ENCODE measurements around the gene DSCAM.

DNA sequence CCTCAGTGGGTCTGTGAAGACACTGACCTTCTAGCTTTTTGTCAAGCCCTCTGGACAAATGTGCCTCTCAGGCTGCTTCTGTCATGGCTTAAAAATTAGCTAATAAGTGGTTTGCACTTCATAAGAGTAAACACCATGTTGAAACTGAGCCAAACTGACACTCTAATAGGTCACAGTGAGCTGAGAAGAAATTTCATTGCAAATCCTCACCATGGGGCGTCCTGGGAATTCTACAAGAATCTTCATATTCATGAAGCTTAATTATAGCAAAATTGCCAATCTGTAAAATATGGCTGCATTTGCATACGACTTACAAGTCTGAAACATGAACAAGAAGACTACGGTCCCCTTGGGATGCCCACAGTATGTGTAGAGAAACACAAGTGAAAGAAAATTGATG, 188.6 kb downstream of the DSCAM start:
- TF ChIP-seq, protein P1, sequence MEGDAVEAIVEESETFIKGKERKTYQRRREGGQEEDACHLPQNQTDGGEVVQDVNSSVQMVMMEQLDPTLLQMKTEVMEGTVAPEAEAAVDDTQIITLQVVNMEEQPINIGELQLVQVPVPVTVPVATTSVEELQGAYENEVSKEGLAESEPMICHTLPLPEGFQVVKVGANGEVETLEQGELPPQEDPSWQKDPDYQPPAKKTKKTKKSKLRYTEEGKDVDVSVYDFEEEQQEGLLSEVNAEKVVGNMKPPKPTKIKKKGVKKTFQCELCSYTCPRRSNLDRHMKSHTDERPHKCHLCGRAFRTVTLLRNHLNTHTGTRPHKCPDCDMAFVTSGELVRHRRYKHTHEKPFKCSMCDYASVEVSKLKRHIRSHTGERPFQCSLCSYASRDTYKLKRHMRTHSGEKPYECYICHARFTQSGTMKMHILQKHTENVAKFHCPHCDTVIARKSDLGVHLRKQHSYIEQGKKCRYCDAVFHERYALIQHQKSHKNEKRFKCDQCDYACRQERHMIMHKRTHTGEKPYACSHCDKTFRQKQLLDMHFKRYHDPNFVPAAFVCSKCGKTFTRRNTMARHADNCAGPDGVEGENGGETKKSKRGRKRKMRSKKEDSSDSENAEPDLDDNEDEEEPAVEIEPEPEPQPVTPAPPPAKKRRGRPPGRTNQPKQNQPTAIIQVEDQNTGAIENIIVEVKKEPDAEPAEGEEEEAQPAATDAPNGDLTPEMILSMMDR (IDR thresholded peaks at IDR 0.05), result no peak
- TF ChIP-seq EZH2 (IDR thresholded peaks at IDR 0.05) (no peak), EZH2phosphoT487 (IDR thresholded peaks at IDR 0.05) (no peak)
